HEK293 (cell line): Measurements from ENCODE around the gene RGS6.

Source experiments
- TCF7L2 ChIP-seq: IDR thresholded peaks from 2 replicates; pipeline ENCODE4 v1.6.1; 2011; ENCODE audit warnings: low read depth, mild to moderate bottlenecking, inconsistent platforms, low read length, moderate library complexity, borderline replicate concordance
- ZNF274 ChIP-seq, 2 experiments: fragments of 200-500 bp in 1 of 2; fragments of 450-650 bp in 1 of 2; sonication (Bioruptor generic) in 1 of 2; formaldehyde crosslinking in 1 of 2; IDR thresholded peaks; 2 replicates each; pipeline versions ENCODE4 v1.5.1 to v1.6.1; 2014 to 2016; ENCODE audit warnings: borderline replicate concordance in 1 of 2, inconsistent platforms in 1 of 2, low read length in 1 of 2, missing biosample characterization in 1 of 2, missing genetic modification characterization in 1 of 2
- ZNF600 ChIP-seq: fragments of 450-650 bp; formaldehyde crosslinking; IDR thresholded peaks from 2 replicates; pipeline ENCODE4 v1.5.1; 2016; ENCODE audit warnings: missing biosample characterization, missing genetic modification characterization
- ZNF621 ChIP-seq: fragments of 450-650 bp; formaldehyde crosslinking; IDR thresholded peaks from 2 replicates; pipeline ENCODE4 v1.5.1; 2017; ENCODE audit warnings: missing biosample characterization, missing genetic modification characterization
- ZNF776 ChIP-seq: fragments of 450-650 bp; formaldehyde crosslinking; IDR thresholded peaks from 2 replicates; pipeline ENCODE4 v1.5.0; 2017; ENCODE audit warnings: missing biosample characterization, missing genetic modification characterization, borderline replicate concordance
- ZNF777 ChIP-seq: fragments of 450-650 bp; formaldehyde crosslinking; IDR thresholded peaks from 2 replicates; pipeline ENCODE4 v1.5.1; 2017; ENCODE audit warnings: missing biosample characterization, missing genetic modification characterization, borderline replicate concordance
- TF ChIP-seq, protein P1 (sequence below): fragments of 450-650 bp; formaldehyde crosslinking; IDR thresholded peaks from 2 replicates; pipeline ENCODE4 v1.5.1; 2016; ENCODE audit warnings: missing biosample characterization, missing genetic modification characterization
- TF ChIP-seq, protein P2 (sequence below): fragments of 450-650 bp; formaldehyde crosslinking; IDR thresholded peaks from 2 replicates; pipeline ENCODE4 v1.5.1; 2016; ENCODE audit warnings: missing biosample characterization, missing genetic modification characterization
- TF ChIP-seq, protein P3 (sequence below): fragments of 450-650 bp; formaldehyde crosslinking; IDR thresholded peaks from 2 replicates; pipeline ENCODE4 v1.5.1; 2017; ENCODE audit warnings: missing biosample characterization, missing genetic modification characterization

DNA sequence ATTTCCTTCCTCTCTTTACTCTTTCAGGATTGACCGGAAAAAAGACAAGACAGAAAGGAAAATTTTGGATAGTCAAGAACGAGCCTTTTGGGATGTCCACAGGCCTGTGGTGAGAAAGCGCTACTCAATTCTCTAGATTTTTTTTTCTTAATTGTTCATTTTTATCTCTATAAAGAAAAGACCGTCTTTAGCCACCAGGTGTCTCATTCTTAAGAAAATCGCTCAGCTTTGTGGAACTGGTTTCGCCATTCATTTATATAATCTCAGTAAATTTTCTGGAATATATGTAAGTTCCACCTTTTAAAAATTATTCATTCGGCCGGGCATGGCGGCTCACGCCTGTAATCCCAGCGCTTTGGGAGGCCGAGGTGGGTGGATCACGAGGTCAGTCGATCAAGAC, 540.6 kb downstream of the RGS6 start:
- TF ChIP-seq, protein P1, sequence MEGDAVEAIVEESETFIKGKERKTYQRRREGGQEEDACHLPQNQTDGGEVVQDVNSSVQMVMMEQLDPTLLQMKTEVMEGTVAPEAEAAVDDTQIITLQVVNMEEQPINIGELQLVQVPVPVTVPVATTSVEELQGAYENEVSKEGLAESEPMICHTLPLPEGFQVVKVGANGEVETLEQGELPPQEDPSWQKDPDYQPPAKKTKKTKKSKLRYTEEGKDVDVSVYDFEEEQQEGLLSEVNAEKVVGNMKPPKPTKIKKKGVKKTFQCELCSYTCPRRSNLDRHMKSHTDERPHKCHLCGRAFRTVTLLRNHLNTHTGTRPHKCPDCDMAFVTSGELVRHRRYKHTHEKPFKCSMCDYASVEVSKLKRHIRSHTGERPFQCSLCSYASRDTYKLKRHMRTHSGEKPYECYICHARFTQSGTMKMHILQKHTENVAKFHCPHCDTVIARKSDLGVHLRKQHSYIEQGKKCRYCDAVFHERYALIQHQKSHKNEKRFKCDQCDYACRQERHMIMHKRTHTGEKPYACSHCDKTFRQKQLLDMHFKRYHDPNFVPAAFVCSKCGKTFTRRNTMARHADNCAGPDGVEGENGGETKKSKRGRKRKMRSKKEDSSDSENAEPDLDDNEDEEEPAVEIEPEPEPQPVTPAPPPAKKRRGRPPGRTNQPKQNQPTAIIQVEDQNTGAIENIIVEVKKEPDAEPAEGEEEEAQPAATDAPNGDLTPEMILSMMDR (tag by site-specific recombination): no peak
- no peak for TF ChIP-seq ZNF777 (tag by site-specific recombination)
- TF ChIP-seq, protein P2, sequence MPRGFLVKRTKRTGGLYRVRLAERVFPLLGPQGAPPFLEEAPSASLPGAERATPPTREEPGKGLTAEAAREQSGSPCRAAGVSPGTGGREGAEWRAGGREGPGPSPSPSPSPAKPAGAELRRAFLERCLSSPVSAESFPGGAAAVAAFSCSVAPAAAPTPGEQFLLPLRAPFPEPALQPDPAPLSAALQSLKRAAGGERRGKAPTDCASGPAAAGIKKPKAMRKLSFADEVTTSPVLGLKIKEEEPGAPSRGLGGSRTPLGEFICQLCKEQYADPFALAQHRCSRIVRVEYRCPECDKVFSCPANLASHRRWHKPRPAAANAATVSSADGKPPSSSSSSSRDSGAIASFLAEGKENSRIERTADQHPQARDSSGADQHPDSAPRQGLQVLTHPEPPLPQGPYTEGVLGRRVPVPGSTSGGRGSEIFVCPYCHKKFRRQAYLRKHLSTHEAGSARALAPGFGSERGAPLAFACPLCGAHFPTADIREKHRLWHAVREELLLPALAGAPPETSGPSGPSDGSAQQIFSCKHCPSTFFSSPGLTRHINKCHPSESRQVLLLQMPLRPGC: no peak
- no peak for TF ChIP-seq ZNF776 (tag by site-specific recombination)
- TF ChIP-seq TCF7L2: no peak
- TF ChIP-seq ZNF600 (tag by site-specific recombination): no peak
- no peak for TF ChIP-seq ZNF274 (IDR thresholded peaks at IDR 0.05; ENCODE audit: low read length)
- TF ChIP-seq ZNF274 (tag by site-specific recombination; IDR thresholded peaks at IDR 0.05; ENCODE audit: borderline replicate concordance): no peak
- TF ChIP-seq ZNF621: no peak
- TF ChIP-seq, protein P3, sequence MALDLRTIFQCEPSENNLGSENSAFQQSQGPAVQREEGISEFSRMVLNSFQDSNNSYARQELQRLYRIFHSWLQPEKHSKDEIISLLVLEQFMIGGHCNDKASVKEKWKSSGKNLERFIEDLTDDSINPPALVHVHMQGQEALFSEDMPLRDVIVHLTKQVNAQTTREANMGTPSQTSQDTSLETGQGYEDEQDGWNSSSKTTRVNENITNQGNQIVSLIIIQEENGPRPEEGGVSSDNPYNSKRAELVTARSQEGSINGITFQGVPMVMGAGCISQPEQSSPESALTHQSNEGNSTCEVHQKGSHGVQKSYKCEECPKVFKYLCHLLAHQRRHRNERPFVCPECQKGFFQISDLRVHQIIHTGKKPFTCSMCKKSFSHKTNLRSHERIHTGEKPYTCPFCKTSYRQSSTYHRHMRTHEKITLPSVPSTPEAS (tag by site-specific recombination): no peak
